Endothelial cell of umbilical vein (primary cell): ENCODE results near the gene CCN6.

ENCODE experiments used
- CTCF ChIP-seq, 2 donors: IDR thresholded peaks; 1 replicate in 1 of 2; 2 replicates in 1 of 2; pipeline ENCODE4 v1.5.1; 2011; ENCODE audit warnings: low read length in 2 of 2, mild to moderate bottlenecking in 2 of 2, moderate library complexity in 2 of 2, control low read depth in 1 of 2, inconsistent platforms in 1 of 2, low read depth in 1 of 2; ENCODE audit not compliant: insufficient read depth in 1 of 2; ENCODE audit errors: extremely low read depth in 1 of 2
- EZH2 ChIP-seq: IDR thresholded peaks from 2 replicates; pipeline ENCODE4 v1.6.1; 2012; ENCODE audit warnings: borderline replicate concordance, low read depth, mild to moderate bottlenecking, moderate library complexity, low read length, inconsistent platforms; ENCODE audit not compliant: severe bottlenecking
- FOS ChIP-seq: IDR thresholded peaks from 2 replicates; pipeline ENCODE4 v1.6.1; 2011; ENCODE audit warnings: mild to moderate bottlenecking, low read length, moderate library complexity, borderline replicate concordance; ENCODE audit not compliant: insufficient read depth
- JUN ChIP-seq: IDR thresholded peaks from 2 replicates; pipeline ENCODE4 v1.6.1; 2011; ENCODE audit warnings: borderline replicate concordance, low read depth; ENCODE audit not compliant: insufficient read length, insufficient read depth
- MYC ChIP-seq: IDR thresholded peaks from one replicate; pipeline ENCODE4 v1.6.1; 2011; ENCODE audit warnings: mild to moderate bottlenecking, low read depth, low read length
- POLR2A ChIP-seq: IDR thresholded peaks from 2 replicates; pipeline ENCODE4 v1.6.1; 2012; ENCODE audit warnings: low read depth, mild to moderate bottlenecking, control low read depth, low read length
- POLR2AphosphoS5 ChIP-seq: IDR thresholded peaks from 2 replicates; pipeline ENCODE4 v1.6.1; 2012; ENCODE audit warnings: low read depth, mild to moderate bottlenecking, control low read depth, low read length, moderate library complexity; ENCODE audit not compliant: insufficient read depth
- TF ChIP-seq, protein P1 (sequence below): IDR thresholded peaks from 2 replicates; pipeline ENCODE4 v1.6.1; 2011; ENCODE audit not compliant: insufficient read depth, insufficient read length

DNA sequence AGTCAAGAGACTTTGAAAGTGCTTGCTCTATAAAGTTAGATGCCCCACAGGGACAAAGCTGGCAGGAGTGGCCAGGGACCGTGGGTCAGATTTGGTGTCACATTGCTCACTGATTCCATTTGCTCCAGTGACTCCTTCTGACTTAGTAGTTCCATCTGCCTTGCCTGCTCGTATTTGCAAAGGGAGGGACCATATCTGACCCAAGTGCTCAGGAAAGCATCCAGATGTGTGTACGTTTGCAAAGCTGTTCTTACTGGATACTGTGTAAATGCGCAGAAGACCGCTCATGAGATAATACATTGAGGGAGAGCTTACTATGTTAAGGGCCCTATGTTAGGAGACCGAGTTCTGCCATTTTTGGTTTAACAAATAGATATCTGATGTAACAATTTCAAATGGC is 21.2 kb upstream of the CCN6 start:
- TF ChIP-seq CTCF (IDR thresholded peaks at IDR 0.05; ENCODE audit: extremely low read depth in 1 of 2, insufficient read depth in 1 of 2, low read depth in 1 of 2, low read length in 2 of 2) (no peak), POLR2A (no peak), FOS (no peak), EZH2 (no peak), JUN (no peak), POLR2AphosphoS5 (no peak), MYC (no peak)
- TF ChIP-seq, protein P1, sequence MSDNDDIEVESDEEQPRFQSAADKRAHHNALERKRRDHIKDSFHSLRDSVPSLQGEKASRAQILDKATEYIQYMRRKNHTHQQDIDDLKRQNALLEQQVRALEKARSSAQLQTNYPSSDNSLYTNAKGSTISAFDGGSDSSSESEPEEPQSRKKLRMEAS, result no peak
